Placental pericyte (primary cell): Measurements from ENCODE around the gene LATS1. TPM values are rescaled to one million over a fixed set of nuclear protein-coding genes. Genes with fewer than 3 reads are reported as not detected.

ENCODE experiments used
- small RNA-seq: library from RNA; depleted of rRNA; stranded (forward); fragments of <200 nt; gene quantifications from one replicate; pipeline ENCODE3, GENCODE V24; 2012; ENCODE audit warnings: low replicate concordance
- total RNA-seq: library from RNA; depleted of rRNA; stranded (reverse); fragments of >200 nt; gene quantifications from 2 replicates; pipeline ENCODE4 v1.2.3, GENCODE V29; 2012

LATS1 gene
- 17.1 and 24.3 TPM in 2 replicates for total RNA-seq

DNA sequence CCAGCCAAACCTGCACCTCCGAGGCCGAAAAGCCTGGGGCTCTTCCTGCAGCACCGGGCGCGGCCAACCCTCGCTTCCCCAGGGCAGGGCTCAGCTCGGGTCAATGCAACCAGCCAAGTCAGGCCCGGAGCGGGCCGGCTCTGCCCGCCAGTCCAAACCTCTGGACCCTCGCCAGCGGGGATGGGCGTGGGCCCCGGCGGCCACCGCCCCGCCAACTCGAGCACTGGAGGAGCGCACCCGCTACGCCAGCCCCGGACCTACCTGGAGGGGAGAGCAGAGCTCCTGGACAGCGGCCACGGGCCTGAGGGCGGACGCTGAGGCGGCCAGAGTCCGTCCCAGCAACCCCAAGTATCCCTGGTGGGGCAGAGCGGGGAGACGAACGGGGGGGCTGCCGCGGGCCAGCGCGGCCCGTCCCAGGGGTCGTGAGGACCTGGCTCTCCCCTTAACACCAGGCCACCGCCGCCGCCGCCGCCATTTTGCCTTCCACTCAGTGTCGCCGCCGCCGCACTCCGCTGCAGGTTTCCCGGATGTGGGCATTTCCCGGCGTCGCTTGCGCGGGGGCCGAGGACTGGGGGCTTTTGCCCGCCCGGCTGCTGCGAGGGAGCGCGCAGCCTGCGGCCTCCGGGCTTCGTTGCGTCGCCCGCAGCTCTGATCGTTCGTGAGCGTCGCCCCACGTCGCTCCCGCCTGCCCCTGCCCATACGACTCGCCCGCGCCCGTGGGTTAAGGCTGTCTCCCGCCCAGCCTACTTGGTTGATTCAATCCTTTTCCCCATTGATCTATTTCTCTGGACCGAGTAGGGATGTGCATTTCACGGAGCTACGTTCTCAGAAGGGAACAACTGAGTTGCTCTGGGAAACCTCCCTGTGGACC is at the start of gene LATS1:
Gene LATS1 (minus strand): TSS at position 514 of the 871 bp plus-strand sequence. CDS start 15,975 bp downstream, outside the sequence.

DNA sequence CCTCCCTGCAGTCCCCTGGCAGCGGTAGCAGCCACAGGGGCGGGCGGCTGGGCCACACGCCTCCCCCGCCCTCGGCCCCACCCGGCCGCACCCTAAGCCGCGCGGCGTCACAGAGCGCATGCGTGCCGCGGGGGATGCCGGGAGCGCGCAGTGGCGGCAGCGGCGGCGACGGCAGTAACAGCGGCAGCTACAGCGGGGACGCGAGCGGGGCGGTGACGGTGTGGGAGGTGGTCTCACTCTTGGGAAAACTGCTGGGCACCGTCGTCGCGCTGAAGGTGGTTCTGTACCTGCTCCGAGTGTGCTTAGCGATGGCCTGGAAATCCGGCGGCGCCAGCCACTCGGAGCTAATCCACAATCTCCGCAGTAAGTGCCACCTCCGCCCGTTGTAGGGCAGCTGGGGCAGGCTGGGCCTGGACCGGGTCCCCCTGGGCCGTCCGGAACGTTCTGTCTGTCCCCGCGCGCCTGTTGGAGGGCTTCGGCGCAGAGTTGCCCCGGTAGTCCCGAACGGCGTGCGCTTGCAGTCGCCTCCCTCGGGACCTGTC is 31.8 kb upstream of the LATS1 start, which contains the start of gene PCMT1:
Gene PCMT1 (plus strand): TSS at position 148 of the 542 bp plus-strand sequence. CDS start 161 bp downstream, at position 309.

DNA sequence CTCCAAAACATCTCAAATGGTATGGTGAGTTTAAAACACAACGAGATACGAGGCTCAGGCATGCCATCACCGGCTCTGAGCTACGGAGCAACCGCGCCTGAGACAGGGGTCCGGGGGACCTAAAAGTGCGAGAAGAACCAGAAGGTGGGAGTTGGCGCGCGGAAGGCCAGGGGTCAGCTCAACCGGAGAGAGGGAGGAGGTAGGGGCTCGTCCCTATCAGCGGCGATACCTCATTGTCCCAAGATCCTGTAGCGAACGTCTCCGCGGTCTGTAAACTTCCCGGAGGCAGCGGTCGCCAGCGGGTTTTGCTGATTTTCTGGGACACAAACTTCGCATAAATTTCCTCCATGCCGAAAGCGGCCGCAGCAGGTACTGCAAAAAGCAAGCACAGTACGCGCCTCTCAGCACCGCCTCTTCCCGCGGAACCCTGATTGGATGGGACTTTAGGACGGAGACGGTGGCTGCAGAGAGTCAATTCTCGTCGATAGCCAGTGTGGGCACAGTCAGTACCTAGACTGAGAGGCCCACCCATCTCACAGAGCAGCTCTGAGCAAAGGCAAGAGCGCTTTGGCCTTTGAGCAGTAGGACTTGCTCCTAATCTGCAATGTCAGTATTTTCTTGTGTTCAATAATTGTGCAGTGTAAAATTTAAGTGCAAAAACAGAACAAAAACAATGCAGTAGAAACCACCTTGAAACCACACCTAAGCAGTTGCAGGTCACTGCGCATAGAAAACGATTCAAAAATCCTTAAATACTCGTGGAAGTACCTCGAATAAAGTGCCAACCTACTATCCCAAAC is 28.4 kb upstream of the LATS1 start, which contains the start of gene NUP43:
Gene NUP43 (minus strand): TSS at position 383 of the 800 bp plus-strand sequence. CDS start 34 bp downstream, at position 349.

DNA sequence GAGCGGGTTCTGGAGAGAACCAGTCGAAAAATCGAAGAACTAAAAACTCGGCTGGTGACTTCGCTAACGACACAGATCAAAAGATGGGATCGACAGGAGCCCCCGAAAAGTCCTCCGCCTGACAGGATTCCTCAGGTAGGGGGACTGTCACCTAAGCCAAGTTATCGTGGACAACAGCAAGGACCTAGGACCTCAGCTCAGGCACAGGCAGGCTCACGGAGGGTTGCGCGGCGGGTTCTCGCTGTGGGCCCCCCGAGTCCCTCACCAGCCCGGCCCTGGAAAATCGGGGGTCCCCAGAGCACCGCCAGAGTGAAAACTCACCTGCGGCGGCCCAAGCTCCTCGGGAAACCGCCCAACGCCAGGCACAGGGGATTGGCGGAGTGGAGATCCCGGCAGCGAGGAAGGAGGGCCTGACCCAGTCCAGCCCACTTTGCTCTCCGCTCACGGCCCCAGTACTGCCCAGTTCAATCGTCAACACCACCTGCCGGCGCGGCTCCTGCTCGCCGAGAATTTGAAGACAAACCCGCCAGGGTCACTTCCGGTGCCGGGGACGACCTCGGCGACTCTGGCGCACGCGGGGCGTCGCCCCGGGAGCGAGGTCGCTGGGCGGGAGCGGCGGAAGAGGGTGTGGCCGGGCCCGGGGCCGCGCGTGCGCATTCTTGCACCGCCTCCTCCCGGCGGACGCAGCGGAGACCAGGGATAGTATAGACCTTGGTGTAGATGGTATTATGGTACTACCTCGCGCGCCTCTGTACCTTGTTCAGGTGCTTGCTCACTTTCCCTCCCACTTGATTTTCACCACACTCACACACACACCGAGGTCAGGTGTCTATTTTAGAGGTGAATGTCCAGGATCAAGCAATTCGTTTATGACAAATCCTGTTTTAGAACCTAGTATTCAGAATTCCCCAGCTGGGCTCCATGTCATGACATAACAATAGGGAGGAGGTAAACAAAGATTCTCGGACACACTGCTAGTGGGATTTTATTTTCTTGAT is 69.5 kb downstream of the LATS1 start, which contains the start of gene KATNA1:
Gene KATNA1 (minus strand): TSS at position 567 of the 998 bp plus-strand sequence. CDS start 10,167 bp downstream, outside the sequence.

Small RNA genes lying within 50 kb of the gene (small RNA-seq; reads per million reads assigned to genes)
- gene RF00019 = not detected

Other genes starting within 250 kb of the LATS1 start
- gene ZC3H12D, start 233.1 kb downstream of the LATS1 start, total RNA-seq = 0.14 and 0.22 TPM in 2 replicates
- 31.2 and 33.7 TPM in 2 replicates for gene PPIL4, start 172.1 kb downstream of the LATS1 start, total RNA-seq
- 35.8 and 59.3 TPM in 2 replicates for gene GINM1, start 151.7 kb downstream of the LATS1 start, total RNA-seq
- 25.6 and 26.3 TPM in 2 replicates for gene KATNA1, start 69.4 kb downstream of the LATS1 start, total RNA-seq
- 16.4 and 53.0 TPM in 2 replicates for gene NUP43, start 28.4 kb upstream of the LATS1 start, total RNA-seq
- 108 and 145 TPM in 2 replicates for gene PCMT1, start 31.6 kb upstream of the LATS1 start, total RNA-seq
- 49.9 and 135 TPM in 2 replicates for gene LRP11, start 146.3 kb upstream of the LATS1 start, total RNA-seq
- gene RAET1E, start 180.0 kb upstream of the LATS1 start, total RNA-seq = 1.1 TPM in 1 of 2 replicates, not detected in the other
- gene RAET1G, start 205.0 kb upstream of the LATS1 start, total RNA-seq = 1.3 and 1.6 TPM in 2 replicates
- 9.2 and 11.5 TPM in 2 replicates for gene ULBP2, start 223.9 kb upstream of the LATS1 start, total RNA-seq
- 0.66 and 0.86 TPM in 2 replicates for gene ULBP1, start 245.8 kb upstream of the LATS1 start, total RNA-seq